SJCRH30 (cell line): Measurements from ENCODE around the gene INSR. TPM values are rescaled to one million over a fixed set of nuclear protein-coding genes. Genes with fewer than 3 reads are reported as not detected.
A peak's percentile ranks its signal among the peaks of the same experiment; 100 is the strongest.
"Not testable (repeated sequence)": the region's sequence is repeated elsewhere in the genome, so short reads cannot be mapped to it uniquely, and the experiment has no call there.

ENCODE experiments used
- DNase-seq, 2 experiments: peaks; one replicate each; pipeline ENCODE4 v3.0.0-alpha.2; 2015 to 2020
- H3K27ac ChIP-seq: fragments of 250-450 bp; sonication (Bioruptor Pico); 2 replicates; pipeline ENCODE4 v1.5.1; 2020; ENCODE audit warnings: mild to moderate bottlenecking, moderate library complexity
- H3K27me3 ChIP-seq: fragments of 250-450 bp; sonication (Bioruptor Pico); 2 replicates; pipeline ENCODE4 v1.5.1; 2020; ENCODE audit warnings: mild to moderate bottlenecking, moderate library complexity
- H3K36me3 ChIP-seq: fragments of 250-450 bp; sonication (Bioruptor Pico); 2 replicates; pipeline ENCODE4 v1.5.1; 2020; ENCODE audit warnings: mild to moderate bottlenecking, moderate library complexity
- H3K4me1 ChIP-seq: fragments of 250-450 bp; sonication (Bioruptor Pico); 2 replicates; pipeline ENCODE4 v1.5.1; 2020; ENCODE audit warnings: mild to moderate bottlenecking, moderate library complexity
- H3K4me3 ChIP-seq: fragments of 250-450 bp; sonication (Bioruptor Pico); 2 replicates; pipeline ENCODE4 v1.5.1; 2020; ENCODE audit warnings: mild to moderate bottlenecking, moderate library complexity
- H3K9me3 ChIP-seq: fragments of 250-450 bp; sonication (Bioruptor Pico); replicated peaks from 2 replicates; pipeline ENCODE4 v1.5.1; 2020; ENCODE audit warnings: mild to moderate bottlenecking, moderate library complexity
- total RNA-seq: library from RNA; depleted of rRNA; stranded (reverse); fragments of >200 nt; shearing (Covaris generic); gene quantifications from 2 replicates; pipeline ENCODE4 v1.2.3, GENCODE V29; 2014

INSR gene
- total RNA-seq, 1 experiment from 2014 or later = 14.3 TPM

DNA sequence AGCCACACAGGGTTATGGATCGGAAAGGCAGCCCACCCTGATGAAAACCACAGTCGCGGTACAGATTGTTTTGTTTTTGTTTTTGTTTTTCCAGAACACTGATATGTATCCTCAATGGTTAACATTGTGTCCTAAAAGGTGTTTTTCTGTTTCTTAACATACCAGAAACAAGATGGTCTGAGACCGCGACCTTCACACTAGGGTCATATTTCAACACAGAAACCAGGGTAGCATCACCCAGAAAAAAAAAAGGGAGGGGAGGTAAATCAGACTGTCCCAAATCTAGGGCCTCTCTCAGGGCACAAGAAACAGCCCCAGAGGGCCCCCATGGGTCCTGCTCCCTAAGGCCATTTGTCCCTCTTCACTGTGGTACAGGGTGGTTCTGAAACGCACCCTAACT is 66.5 kb downstream of the INSR start:
- H3K4me3 ChIP-seq = no peak overlapping the region
- H3K9me3 ChIP-seq = no peaks in the 10 kb centered on the region
- peaks cover 4% of the 10 kb centered on the region; the same call in 1 of the 2 replicates for H3K4me1 ChIP-seq
- DNase-seq = no peak
- H3K36me3 ChIP-seq = no peaks in the 10 kb centered on the region
- no peaks in the 10 kb centered on the region for H3K27me3 ChIP-seq
- H3K27ac ChIP-seq = no peak overlapping the region

DNA sequence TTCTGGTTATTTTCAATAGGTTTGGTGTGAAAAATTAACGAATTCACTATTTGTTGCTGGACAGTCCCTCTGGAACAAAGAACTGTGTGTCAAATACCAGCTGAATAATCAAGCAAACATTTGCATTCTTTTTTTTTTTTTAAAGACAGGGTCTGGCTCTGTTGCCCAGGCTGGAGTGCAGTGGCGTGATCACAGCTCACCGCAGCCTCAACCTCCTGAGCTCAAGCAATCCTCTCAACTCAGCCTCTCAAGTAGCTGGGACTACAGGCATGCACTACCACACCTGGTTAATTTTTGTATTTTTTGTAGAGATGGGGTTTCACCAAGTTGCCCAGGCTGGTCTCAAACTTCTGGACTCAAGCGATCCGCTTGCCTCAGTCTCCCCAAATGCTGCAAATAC is 67.1 kb downstream of the INSR start:
- H3K27ac ChIP-seq, H3K27me3 ChIP-seq, DNase-seq, H3K9me3 ChIP-seq, H3K4me3 ChIP-seq, H3K36me3 ChIP-seq, H3K4me1 ChIP-seq: not testable (repeated sequence)

DNA sequence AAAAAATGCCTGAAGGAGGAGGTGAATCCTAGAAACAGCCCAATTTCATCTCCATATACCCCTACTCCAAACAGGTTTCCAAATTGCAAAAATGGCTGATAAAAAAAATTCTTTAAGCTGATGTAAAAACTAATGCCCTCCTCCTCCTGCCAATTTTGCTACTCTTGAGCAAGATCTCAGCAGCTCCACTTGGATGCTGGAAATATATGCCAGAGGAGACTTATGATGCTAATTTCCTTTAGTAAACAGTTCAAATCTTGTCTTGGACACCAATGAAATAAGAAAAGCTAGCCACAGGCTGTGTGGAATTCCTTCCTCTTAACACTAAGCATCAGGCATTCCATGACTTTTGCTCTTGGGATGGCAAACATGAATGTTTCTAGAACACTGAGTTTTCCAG is 67.5 kb downstream of the INSR start:
- Histone ChIP-seq H3K27me3 (no peaks in the 10 kb centered on the region), H3K27ac (no peak overlapping the region), H3K9me3 (no peaks in the 10 kb centered on the region), H3K4me3 (no peak overlapping the region), H3K36me3 (no peaks in the 10 kb centered on the region), H3K4me1 (peaks cover 4% of the 10 kb centered on the region; the same call in 1 of the 2 replicates)
- no peak for DNase-seq

DNA sequence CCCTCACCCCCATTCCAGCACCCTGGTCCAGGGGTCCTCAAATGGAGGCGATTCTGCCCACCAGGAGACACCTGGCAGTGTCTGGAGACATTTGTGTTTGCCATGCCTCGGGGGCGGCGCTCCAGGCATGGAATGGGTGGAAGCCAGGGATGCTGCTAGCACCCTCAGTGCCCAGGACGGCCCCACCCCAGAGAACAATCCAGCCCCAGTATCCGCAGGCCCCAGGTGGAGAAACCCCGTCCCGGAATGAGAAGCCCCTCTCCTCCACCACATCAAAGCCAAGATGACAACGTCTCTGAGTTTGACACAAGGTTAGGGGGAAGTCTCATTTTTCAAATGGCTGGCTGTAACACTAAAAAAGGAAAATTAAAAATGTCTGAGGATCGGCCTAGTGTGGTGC is 68.5 kb downstream of the INSR start:
- Histone ChIP-seq H3K4me3 (no peak overlapping the region), H3K36me3 (no peaks in the 10 kb centered on the region), H3K27ac (no peak overlapping the region), H3K27me3 (no peaks in the 10 kb centered on the region), H3K4me1 (peaks cover 4% of the 10 kb centered on the region; the same call in 1 of the 2 replicates), H3K9me3 (no peaks in the 10 kb centered on the region)
- no peak for DNase-seq

DNA sequence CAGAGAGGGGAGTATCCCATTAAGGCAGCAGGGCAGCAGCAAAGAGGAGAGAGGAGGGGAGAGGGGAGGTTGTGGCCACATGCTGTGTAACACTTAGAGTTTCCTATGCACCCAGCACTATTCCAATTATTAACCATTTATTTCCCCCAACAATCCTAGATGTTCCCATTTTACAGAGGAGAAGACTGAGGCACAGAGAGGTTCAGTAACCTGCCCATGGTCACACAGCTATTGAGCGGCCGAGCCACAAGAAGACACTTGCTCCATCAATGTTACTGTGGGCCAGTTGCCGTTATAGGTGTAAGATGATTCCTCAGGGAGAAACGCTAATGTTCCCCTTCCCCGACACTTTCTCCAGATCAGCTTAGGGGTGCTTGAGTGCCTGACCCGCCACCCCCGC is 69.2 kb downstream of the INSR start:
- no peaks in the 10 kb centered on the region for H3K36me3 ChIP-seq
- H3K4me3 ChIP-seq = no peak overlapping the region
- no peak for DNase-seq
- peaks cover 4% of the 10 kb centered on the region; the same call in 1 of the 2 replicates for H3K4me1 ChIP-seq
- no peaks in the 10 kb centered on the region for H3K9me3 ChIP-seq
- no peak overlapping the region for H3K27ac ChIP-seq
- H3K27me3 ChIP-seq = no peaks in the 10 kb centered on the region

DNA sequence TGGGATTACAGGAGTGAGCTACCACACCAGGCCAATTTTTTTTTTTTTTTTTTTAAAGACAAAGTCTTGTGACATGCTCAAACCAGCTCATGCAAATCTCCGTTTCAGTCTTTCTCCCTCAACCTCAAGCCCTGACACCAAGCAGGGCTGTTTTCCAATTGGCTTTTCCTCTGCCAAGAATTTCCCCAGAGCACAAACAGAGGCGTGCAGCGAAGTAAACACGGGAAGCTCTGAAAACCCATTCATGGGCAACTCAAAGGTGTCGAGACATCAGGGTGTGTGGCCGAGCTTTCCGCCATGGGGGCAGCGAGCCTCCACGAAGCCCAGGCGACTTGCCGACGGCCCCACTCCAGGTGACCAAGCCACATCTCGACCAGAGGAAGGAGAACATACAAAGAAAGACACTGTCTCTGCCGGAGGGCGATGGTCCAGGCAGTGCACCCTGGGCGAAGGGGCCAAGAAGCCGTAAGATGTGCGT is 70.0 kb downstream of the INSR start:
- no peaks in the 10 kb centered on the region for H3K27me3 ChIP-seq
- H3K4me3 ChIP-seq = no peak overlapping the region
- H3K4me1 ChIP-seq = peaks cover 4% of the 10 kb centered on the region; the same call in 1 of the 2 replicates
- no peaks in the 10 kb centered on the region for H3K36me3 ChIP-seq
- H3K27ac ChIP-seq = no peak overlapping the region
- no peaks in the 10 kb centered on the region for H3K9me3 ChIP-seq
- no peak for DNase-seq

DNA sequence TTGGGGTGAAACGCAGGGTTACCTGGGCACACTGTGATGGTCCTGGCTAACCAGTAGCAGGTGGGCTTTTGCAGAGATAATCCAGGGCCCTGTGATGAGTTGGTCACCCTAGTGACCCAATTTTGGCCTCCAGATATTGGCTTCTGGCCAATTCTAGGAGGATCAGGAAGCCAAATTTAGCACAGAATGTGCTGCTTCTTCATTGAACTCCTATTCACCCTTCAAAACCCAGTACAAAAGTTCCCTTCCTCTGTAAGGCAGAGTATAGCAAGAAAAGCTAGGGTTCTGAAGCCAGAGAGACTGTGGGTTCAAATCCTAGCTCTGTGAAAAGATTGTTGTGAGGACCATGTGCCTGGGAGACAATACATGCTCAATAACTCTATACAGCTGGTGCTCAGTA is 70.8 kb downstream of the INSR start:
- Histone ChIP-seq H3K27me3 (no peaks in the 10 kb centered on the region), H3K9me3 (no peaks in the 10 kb centered on the region), H3K4me1 (peaks cover 4% of the 10 kb centered on the region; the same call in 1 of the 2 replicates), H3K4me3 (no peak overlapping the region), H3K36me3 (no peaks in the 10 kb centered on the region), H3K27ac (no peak overlapping the region)
- no peak for DNase-seq

DNA sequence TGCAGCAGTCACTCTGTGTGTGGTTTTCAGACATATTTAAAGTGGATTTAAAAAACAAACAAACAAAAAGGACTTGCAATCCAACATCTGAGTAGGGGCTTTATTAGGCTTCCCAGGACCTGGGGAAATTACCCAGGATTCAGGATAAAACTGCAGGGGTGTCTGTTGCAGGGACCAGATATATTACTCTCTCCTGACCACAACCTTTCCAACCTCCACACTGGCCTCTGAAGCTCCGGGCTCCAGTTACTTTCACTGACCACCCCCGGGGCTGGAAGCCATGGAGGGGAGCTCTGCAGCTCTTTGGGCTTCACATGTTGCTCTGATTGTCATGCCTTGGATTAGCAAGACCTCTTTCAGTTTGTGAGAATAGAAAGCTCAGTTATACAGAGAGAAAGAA is 75.2 kb downstream of the INSR start:
- Histone ChIP-seq H3K27ac (no peak overlapping the region), H3K9me3 (no peaks in the 10 kb centered on the region), H3K4me3 (no peak overlapping the region), H3K27me3 (no peaks in the 10 kb centered on the region), H3K36me3 (no peaks in the 10 kb centered on the region), H3K4me1 (no peaks in the 10 kb centered on the region; the same call in 1 of the 2 replicates)
- peak; percentile 57 to 71 for DNase-seq

DNA sequence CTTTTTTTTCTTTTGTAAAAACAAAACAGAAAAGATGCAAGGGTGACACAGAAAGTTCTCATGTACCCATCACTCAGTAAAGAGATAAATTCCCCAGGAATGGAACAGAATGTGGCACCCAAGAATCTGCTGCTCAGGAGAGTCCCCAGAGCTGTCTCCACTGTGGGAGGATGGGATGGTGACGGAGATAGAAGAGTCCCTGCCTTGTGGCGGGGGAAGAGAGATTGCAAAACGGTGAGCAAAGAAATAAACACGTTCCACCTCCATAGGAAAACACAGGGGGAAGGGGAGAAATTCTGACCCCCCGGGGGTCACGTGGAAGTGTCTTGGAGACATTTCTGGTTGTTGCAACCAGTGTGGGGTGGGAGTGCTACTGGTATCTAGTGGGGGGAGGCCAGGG is 76.4 kb downstream of the INSR start:
- Histone ChIP-seq H3K9me3 (no peaks in the 10 kb centered on the region), H3K4me3 (no peak overlapping the region), H3K27me3 (no peaks in the 10 kb centered on the region), H3K4me1 (no peaks in the 10 kb centered on the region; the same call in 1 of the 2 replicates), H3K27ac (no peak overlapping the region), H3K36me3 (no peaks in the 10 kb centered on the region)
- DNase-seq = no peak

DNA sequence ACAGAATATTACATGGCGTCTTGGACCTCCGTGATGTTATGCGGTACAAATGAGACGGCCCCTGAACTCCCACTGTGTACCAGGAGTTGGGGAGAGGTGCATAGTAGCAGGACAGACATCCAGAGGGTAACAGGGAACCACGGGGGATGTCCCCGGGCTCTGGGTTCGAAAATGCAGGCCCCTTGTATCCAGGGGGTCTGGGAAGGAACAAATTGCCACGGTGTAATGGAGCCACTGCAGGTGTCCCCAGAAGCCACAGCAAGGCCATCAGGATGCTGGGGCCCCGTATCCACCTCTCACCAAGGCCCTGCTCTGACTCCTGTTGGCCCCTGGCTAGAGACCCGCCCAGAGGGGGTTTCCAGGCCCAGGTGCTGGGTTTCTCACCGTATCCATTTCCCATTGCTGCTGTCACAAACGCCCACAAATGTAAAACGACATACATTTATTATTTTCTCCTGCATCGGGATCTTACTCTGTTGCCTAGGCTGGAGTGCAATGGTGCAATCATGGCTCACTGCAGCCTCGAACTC is 77.8 kb downstream of the INSR start:
- H3K36me3 ChIP-seq = no peaks in the 10 kb centered on the region

DNA sequence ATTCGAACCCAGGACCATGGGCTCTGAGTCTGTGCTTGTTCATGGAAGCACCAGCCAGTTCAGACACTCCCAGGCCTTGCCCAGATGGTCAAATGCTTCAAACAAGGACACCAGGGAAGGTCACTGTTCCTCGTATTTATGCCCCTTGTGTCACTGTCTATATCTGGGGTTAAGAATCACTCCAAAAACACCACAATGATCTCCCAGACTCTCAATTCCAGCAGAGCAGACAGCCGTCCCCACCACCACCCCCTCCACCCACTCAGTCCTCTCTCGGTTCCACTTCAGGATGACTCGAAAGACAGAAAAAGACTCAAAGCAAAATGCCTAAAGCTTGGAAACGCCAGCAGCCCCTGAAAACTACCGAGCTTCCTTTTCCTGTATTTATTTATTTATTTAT is 79.0 kb downstream of the INSR start:
- no peak for DNase-seq
- Histone ChIP-seq H3K9me3 (no peaks in the 10 kb centered on the region), H3K27ac (no peak overlapping the region), H3K4me3 (no peak overlapping the region), H3K27me3 (no peaks in the 10 kb centered on the region), H3K36me3 (no peaks in the 10 kb centered on the region), H3K4me1 (no peaks in the 10 kb centered on the region; the same call in 1 of the 2 replicates)

More for the DNA sequence above, 77.8 kb downstream of the INSR start:
- no peaks in the 10 kb centered on the region for H3K27me3 ChIP-seq
- no peaks in the 10 kb centered on the region; the same call in 1 of the 2 replicates for H3K4me1 ChIP-seq
- DNase-seq = no peak
- no peak overlapping the region for H3K27ac ChIP-seq
- no peaks in the 10 kb centered on the region for H3K9me3 ChIP-seq
- H3K4me3 ChIP-seq = no peak overlapping the region

DNA sequence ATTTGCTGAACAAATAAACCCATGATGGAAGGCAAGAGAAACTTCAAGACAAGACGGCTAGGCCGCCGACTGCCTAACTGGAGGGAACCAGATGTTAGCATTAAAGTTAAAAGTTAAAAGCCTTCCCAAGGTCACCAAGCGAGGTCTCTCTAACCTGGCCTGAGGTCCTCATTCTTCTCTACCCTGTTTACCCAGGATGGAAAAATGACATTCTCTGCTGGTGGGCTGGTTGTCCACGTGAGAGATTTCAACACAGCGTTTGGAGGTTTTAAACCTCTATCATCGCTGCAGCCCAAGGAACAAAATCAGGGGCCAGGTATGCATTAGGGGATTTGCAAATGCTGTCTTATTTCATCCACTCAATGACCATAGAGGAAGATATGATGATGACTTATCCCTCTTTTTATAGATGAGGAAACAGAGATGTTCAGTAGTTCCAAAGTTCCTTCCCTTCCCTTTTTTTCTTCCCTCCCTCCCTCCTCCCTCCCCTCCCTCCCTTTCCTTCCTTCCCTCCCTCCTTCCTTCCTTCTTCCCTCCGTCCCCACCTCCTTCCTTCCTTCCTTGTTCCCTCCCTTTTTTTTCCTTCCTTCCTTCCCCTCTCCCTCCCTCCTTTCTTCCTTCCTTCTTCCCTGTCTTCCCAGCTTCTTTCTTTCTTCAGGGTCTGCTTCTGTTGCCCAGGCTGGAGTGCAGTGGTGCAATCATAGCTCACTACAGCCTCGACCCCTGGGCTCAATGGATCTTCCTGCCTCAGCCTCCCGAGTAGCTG is 79.7 kb downstream of the INSR start:
- H3K27me3 ChIP-seq = no peaks in the 10 kb centered on the region
- no peaks in the 10 kb centered on the region; the same call in 1 of the 2 replicates for H3K4me1 ChIP-seq
- no peak overlapping the region for H3K4me3 ChIP-seq
- H3K27ac ChIP-seq = no peak overlapping the region
- no peaks in the 10 kb centered on the region for H3K36me3 ChIP-seq
- no peak for DNase-seq
- H3K9me3 ChIP-seq = no peaks in the 10 kb centered on the region

DNA sequence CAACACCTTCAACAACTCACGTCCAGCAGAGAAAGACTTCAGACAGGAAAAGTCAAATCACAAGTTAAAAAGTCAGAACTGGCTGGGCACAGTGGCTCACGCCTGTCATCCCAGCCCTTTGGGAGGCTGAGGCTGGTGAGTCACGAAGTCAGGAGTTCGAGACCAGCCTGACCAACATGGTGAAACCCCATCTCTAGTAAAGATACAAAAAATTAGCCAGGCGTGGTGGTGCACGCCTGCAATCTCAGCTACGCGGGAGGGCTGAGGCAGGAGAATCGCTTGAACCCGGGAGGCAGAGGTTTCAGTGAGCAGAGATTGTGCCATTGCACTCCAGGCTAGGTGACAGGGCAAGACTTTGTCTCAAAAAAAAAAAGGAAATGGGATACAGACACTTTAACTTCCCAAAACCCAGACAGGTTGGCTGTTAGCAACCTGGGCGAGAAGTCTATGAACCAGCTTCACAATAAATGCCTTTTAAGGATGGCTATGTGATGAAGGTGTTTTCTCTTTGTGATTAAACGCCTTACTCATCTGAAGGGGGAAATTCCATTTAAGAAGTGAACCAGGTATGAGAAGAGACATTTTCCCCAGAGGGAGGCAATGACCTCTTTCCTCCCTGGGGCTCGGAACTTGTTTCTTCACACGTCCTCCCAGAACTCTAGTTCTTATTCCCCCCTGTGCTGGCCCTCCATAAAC is 80.4 kb downstream of the INSR start:
- DNase-seq = no peak

DNA sequence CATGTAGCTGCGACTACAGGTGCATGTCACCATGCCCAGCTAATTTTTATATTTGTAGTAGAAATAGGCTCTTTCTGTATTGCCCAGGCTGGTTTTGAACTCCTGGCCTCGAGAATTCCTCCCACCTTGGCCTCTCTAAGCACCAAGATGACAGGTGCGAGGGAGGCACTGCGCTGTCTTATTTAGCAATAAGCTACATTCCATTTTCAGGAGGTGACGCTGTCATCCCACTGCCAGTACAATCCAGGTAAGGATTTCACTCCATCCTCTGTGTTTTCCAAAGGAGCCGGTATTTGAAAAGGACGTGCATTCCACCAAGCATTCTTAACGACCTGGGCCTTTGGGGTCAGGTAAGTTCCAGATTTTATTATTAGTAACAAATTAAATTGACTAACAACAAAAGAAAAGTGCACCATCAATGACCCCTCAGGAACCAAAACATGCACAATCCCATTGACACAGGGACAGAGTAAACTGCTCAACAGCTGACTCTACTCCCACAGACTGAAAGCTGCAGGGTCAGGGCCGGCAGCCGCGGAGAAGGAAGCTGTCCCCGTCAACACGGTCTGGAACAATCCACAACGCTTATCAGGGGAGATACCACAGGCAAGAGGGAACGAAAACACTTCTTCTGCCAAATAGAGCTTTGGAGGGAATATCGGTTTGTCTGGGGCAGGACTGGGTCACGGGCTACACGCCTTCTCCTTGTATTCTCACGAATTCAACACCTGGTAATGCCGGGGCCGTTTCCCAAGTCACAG is 82.8 kb downstream of the INSR start:
- Histone ChIP-seq H3K9me3 (no peaks in the 10 kb centered on the region), H3K4me1 (peaks cover 8% of the 10 kb centered on the region; the same call in 1 of the 2 replicates), H3K27me3 (no peaks in the 10 kb centered on the region), H3K4me3 (no peak overlapping the region), H3K36me3 (no peaks in the 10 kb centered on the region), H3K27ac (no peak overlapping the region)
- DNase-seq = no peak

More for the DNA sequence above, 80.4 kb downstream of the INSR start:
- Histone ChIP-seq H3K4me3 (no peak overlapping the region), H3K9me3 (no peaks in the 10 kb centered on the region), H3K4me1 (no peaks in the 10 kb centered on the region; the same call in 1 of the 2 replicates), H3K36me3 (no peaks in the 10 kb centered on the region), H3K27me3 (no peaks in the 10 kb centered on the region), H3K27ac (no peak overlapping the region)
